SK-N-SH (cell line): Measurements from ENCODE around the gene EEF2.

Experiments used
- CTCF ChIP-seq: fragments of 200-600 bp; sonication (generic); IDR thresholded peaks from 2 replicates; pipeline ENCODE4 v1.6.1; 2017; ENCODE audit warnings: antibody characterized with exemption, mild to moderate bottlenecking, moderate library complexity
- TF ChIP-seq, protein P1 (sequence below): IDR thresholded peaks from 2 replicates; pipeline ENCODE4 v1.4.0; 2012; ENCODE audit warnings: low read depth
- TF ChIP-seq, protein P2 (sequence below): IDR thresholded peaks from 2 replicates; pipeline ENCODE4 v1.4.0; 2012; ENCODE audit warnings: low read depth, borderline replicate concordance

GRCh38 chr19:3966051-3967017, 18.9 kb downstream of the EEF2 start:
- TF ChIP-seq, protein P1, sequence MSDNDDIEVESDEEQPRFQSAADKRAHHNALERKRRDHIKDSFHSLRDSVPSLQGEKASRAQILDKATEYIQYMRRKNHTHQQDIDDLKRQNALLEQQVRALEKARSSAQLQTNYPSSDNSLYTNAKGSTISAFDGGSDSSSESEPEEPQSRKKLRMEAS, result no peak
- no peak for TF ChIP-seq CTCF
- TF ChIP-seq, protein P2, sequence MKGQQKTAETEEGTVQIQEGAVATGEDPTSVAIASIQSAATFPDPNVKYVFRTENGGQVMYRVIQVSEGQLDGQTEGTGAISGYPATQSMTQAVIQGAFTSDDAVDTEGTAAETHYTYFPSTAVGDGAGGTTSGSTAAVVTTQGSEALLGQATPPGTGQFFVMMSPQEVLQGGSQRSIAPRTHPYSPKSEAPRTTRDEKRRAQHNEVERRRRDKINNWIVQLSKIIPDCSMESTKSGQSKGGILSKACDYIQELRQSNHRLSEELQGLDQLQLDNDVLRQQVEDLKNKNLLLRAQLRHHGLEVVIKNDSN, result no peak
